ENCODE data around the gene EFCAB6.

Gene EFCAB6

GRCh38 chr22:43544289-43544673 is 267.8 kb downstream of the EFCAB6 start:
- DNase-seq (ENCODE audit: low read depth in 2 of 2), result no peak

GRCh38 chr22:43543522-43544288 is 268.4 kb downstream of the EFCAB6 start:
- no peak for DNase-seq (ENCODE audit: low read depth in 2 of 2)

GRCh38 chr22:43542681-43543521 is 269.2 kb downstream of the EFCAB6 start:
- no peak for DNase-seq (ENCODE audit: low read depth in 2 of 2)

GRCh38 chr22:43541462-43542407 is 270.4 kb downstream of the EFCAB6 start:
- no peak for DNase-seq (ENCODE audit: low read depth in 2 of 2)

GRCh38 chr22:43541022-43541421 is 271.1 kb downstream of the EFCAB6 start:
- DNase-seq (ENCODE audit: low read depth in 2 of 2), result no peak

- no peak for DNase-seq (ENCODE audit: low read depth in 2 of 2)
These were observed 271.6 kb downstream of the EFCAB6 start for GRCh38 chr22:43540529-43540923.

- DNase-seq (ENCODE audit: low read depth in 2 of 2), result no peak
These were observed 272.3 kb downstream of the EFCAB6 start for GRCh38 chr22:43539572-43540528.

DNA sequence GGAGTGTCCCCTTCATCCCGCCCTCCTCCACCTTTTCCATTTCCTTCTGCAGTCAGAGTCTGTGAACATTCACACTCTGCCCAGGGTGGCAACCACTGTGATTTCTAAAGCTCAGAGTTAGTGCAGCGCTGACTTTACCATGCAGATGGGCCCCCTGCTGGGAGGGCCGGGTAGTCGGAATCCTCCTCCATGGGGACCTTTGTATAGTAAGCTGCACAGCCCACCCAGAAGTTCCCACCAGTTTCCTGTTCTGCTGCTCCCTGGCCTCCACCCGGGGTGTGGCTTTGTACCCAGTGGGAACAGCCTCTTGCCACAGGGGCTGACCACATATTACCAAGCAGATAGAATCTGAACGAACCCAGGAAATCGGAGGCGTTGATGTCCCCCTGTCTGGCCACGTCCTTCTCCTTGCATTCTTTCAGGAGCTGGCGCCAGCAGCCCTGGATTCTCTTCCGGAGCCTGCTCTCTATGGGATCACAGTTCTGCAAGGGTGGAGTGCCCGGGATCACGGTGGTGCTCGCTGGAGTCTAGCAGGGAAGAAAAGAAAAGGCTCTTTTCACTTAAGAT is 275.0 kb downstream of the EFCAB6 start:
- no peak for DNase-seq (ENCODE audit: low read depth in 2 of 2)

- no peak for DNase-seq (ENCODE audit: low read depth in 2 of 2)
These were observed 276.4 kb downstream of the EFCAB6 start for GRCh38 chr22:43535741-43536140.

DNA sequence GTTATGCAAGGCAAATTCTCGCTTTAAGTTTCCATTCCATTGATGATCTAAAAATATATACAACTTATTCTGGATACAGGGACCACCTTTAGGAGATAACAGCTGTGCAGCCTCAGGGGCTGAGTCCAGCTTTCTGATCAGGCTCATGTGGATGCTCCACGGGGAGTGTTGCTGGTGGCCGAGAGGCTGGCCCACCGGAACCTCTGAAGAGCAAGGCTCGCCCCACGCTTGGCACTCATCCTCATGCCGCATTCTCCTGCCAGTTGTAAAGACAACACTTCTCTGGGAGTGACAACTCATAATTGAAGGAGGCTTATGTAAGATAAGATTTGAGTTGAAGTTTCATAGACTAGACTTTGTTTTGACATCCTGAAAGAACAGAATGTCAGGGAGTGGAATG is 276.8 kb downstream of the EFCAB6 start:
- DNase-seq (ENCODE audit: low read depth in 2 of 2), result no peak

DNA sequence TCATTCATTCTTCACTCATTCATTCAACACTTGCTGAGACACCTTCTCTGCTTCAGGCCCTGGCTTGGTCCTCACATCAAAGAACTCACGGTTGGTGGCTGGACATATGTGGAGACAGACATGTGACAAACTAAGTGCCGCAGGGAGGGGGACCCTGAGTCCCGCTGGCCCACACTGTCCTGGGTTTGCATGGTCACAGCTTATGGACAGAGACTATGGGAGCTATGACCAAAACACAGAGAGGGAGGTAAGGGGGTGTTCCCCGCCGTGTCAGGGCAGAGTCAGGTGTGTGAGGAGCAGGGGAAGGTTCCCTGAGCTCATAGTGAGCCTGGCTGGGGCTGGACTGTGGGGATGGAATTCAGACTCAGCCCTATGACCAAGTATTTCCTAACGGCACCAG is 277.2 kb downstream of the EFCAB6 start:
- no peak for DNase-seq (ENCODE audit: low read depth in 2 of 2)

DNA sequence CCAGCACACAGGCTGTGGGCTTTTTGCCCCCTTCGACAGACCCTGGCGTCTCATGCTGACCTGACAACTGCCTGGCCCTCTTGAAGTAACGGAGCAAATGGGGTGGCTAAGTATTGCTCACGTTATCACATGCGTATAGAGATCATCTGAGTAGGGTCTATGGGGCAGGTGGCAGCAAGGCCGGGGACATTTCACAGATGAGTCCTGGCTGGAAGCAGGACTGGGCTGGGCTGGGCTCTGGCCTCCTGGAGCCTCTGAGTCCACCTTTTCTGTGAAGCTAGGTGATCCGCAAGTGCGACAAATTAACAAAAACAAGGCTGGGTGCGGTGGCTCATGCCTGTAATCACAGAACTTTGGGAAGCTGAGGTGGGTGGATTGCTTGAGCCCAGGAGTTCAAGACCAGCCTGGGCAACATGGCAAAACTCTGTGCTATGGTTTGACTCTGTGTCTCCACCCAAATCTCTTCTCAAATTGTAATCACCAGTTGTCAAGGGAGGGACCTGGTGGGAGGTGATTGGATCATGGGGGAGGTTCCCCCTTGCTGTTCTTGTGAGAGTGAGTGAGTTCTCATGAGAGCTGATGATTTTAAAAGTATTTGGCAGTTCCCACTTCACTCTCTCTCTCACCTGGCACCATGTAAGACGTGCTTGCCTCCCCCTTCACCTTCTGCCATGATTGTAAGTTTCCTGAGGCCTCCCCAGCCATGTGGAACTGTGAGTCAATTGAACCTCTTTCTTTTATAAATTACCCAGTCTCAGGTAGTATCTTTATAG is 278.3 kb downstream of the EFCAB6 start:
- no peak for DNase-seq (ENCODE audit: low read depth in 2 of 2)

- DNase-seq (ENCODE audit: low read depth in 2 of 2), result no peak
These were observed 279.0 kb downstream of the EFCAB6 start for GRCh38 chr22:43533156-43533530.

DNA sequence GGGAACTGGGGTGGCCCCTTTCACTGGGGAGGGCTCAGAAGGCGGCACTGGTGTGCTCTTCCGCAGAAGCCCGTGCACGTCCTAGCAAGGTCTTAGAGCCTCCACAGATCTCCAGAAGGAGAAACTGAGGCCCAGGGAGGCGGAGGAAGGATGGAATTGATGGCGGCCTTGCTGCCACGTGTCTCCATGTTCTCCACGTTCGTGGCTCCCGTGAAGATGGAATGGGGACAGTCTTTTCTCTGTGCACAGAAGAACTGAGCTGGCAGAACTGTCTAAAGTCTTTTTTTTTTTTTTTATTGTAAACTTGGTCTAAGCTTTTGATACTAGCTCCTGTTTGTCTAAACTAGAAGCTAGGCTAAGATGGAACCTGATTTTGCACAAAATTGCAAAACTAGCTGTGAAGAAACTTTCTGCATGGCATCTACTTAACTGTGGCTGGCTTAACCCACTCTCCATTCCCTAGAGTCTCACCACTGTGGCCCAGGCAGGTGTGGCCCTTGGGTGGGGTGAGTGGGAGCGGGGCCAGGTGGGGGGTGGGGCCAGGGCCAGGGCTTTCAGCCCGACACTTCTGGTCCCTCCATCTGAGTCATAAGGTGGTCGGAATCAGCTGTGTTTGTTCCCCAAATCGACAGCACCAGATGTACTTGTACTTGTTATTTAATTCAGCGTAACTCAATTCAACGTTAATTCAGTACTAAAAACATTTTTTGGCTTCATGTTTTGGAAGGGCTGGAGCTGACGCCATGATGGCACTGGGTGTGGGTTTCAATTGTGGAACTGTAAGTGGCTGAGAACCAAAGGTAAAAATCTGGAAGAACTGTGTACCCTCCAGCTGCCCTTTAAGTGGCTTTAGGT is 279.6 kb downstream of the EFCAB6 start:
- no peak for DNase-seq (ENCODE audit: low read depth in 2 of 2)

GRCh38 chr22:43531651-43532050 is 280.5 kb downstream of the EFCAB6 start:
- no peak for DNase-seq (ENCODE audit: low read depth in 2 of 2)

DNA sequence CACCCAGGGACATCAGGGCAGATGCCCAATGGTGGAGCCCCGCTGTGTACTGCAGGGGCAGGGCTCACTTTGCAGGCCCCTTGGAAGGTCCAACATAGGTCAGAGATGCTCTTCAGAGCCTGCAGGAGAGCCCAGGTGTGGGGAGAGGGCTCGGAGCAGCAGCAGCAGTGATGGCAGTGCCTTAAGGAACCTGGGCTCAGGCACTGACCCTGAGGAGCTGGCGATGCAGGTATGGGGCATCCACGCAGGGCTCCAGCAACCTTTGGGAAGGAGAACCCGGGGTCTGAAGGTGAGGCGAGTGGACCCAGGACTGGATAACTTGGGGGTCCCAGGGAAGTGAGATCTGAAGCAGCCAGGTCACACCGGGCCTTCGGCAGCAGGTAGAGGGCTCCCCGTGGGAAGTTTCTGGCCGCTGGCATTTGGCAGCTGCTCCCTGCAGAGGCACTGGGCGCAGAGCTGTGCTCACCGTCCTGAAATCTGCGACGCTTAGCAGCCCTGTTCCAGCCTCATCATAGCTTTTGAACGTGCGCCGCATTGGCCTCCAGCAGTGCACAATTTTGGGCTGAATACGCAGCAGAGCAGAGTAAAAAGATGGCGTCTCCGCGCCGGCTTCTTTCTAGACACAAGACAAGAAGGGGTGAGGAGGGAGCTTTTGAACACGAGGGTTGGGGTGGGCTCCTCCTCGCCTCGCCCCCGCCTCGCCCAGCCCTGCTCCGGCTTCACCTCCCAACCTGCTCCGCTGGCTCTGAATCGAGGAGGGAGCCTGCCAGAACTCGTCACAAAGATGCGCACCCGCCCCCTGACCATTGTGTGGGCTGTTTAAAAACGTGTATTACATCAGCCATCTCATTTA is 281.5 kb downstream of the EFCAB6 start:
- DNase-seq (ENCODE audit: low read depth in 2 of 2), result no peak

DNA sequence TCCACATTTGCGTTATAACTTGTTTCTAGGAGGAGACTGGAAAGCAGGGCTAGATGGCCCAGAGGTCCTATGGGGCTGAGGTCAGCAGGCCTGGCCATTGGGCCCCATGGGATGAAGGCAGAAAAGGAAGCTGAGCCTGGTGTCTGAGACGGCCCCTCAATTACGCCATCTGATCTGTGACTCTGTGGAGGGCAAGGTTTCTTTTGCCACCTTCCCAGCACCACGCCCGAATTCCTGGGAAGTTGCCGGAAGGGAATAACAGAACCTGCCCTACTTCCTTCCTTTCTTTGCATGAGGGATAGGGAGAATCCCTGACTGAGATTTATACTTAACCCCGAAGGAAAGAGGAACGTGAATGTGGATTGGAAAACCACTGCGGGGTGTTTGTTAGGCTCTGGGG is 282.2 kb downstream of the EFCAB6 start:
- DNase-seq (ENCODE audit: low read depth in 2 of 2), result no peak

- no peak for DNase-seq (ENCODE audit: low read depth in 2 of 2)
These were observed 282.6 kb downstream of the EFCAB6 start for GRCh38 chr22:43529461-43529860.

All from stimulated activated CD4-positive, alpha-beta T cell treated with anti-CD3 and anti-CD28 coated beads, Interleukin-1b, Interleukin-23, amount 100 ng/mL, for 1 hour (primary cell).